ENCODE results near the gene SYNJ1. TPM values are rescaled to one million over a fixed set of nuclear protein-coding genes. Genes with fewer than 3 reads are reported as not detected.
"Not testable (repeated sequence)": the region's sequence is repeated elsewhere in the genome, so short reads cannot be mapped to it uniquely, and the experiment has no call there.

SYNJ1 gene
- total RNA-seq, 1 donor, result 6.2 TPM

DNA sequence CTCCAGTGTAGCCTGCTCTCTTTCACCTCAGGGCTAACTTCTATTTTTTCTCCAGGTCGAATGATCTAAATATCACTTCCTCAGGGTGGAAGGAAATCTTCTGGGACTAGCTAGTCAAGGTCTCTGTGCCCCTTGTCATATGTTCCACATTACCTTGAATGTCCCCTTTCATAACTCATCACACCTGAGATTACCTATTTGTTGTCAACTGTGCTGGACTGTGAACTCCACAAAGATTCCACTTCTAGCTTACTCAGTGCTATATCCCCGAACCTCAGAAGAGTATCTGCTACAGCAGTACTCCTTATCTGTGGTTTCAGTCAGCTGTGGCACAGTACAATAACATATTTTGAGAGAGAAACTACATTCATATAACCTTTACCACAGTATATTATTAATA lies 14.6 kb upstream of the SYNJ1 start:
- Histone ChIP-seq H3K36me3 (ENCODE audit: insufficient read depth, low read length) (peaks cover 73% of the 10 kb centered on the region), H4K20me1 (ENCODE audit: insufficient read depth, low read length) (peaks cover 4% of the 10 kb centered on the region), H3K9me3 (ENCODE audit: low read depth, low read length) (no peaks in the 10 kb centered on the region), H3K4me3 (ENCODE audit: insufficient read depth, low read length) (no peak overlapping the region), H3K27me3 (ENCODE audit: insufficient read depth, low read length) (no peaks in the 10 kb centered on the region), H3K27ac (ENCODE audit: low read depth, low read length) (no peak overlapping the region), H2AFZ (ENCODE audit: low read length) (no peak overlapping the region), H3K79me2 (ENCODE audit: insufficient read depth, low read length) (peaks cover 12% of the 10 kb centered on the region), H3K4me1 (ENCODE audit: insufficient read depth, low read length) (no peaks in the 10 kb centered on the region), H3K4me2 (ENCODE audit: insufficient read depth, low read length) (no peak overlapping the region)
- no peak for DNase-seq (ENCODE audit: insufficient read length, low spot score, missing footprints)
- TF ChIP-seq, protein P1, sequence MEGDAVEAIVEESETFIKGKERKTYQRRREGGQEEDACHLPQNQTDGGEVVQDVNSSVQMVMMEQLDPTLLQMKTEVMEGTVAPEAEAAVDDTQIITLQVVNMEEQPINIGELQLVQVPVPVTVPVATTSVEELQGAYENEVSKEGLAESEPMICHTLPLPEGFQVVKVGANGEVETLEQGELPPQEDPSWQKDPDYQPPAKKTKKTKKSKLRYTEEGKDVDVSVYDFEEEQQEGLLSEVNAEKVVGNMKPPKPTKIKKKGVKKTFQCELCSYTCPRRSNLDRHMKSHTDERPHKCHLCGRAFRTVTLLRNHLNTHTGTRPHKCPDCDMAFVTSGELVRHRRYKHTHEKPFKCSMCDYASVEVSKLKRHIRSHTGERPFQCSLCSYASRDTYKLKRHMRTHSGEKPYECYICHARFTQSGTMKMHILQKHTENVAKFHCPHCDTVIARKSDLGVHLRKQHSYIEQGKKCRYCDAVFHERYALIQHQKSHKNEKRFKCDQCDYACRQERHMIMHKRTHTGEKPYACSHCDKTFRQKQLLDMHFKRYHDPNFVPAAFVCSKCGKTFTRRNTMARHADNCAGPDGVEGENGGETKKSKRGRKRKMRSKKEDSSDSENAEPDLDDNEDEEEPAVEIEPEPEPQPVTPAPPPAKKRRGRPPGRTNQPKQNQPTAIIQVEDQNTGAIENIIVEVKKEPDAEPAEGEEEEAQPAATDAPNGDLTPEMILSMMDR (IDR thresholded peaks at IDR 0.05; ENCODE audit: extremely low read depth, low read depth, low read length), result no peak

GRCh38 chr21:32741336-32741735 lies 13.5 kb upstream of the SYNJ1 start:
- Histone ChIP-seq H3K27ac (ENCODE audit: low read depth, low read length) (no peak overlapping the region), H3K36me3 (ENCODE audit: insufficient read depth, low read length) (peaks cover 78% of the 10 kb centered on the region), H2AFZ (ENCODE audit: low read length) (no peak overlapping the region), H4K20me1 (ENCODE audit: insufficient read depth, low read length) (peaks cover 1% of the 10 kb centered on the region), H3K27me3 (ENCODE audit: insufficient read depth, low read length) (no peaks in the 10 kb centered on the region), H3K4me1 (ENCODE audit: insufficient read depth, low read length) (no peaks in the 10 kb centered on the region), H3K4me3 (ENCODE audit: insufficient read depth, low read length) (no peak overlapping the region), H3K9me3 (ENCODE audit: low read depth, low read length) (no peaks in the 10 kb centered on the region), H3K79me2 (ENCODE audit: insufficient read depth, low read length) (peaks cover 3% of the 10 kb centered on the region), H3K4me2 (ENCODE audit: insufficient read depth, low read length) (no peak overlapping the region)
- TF ChIP-seq, protein P1 (IDR thresholded peaks at IDR 0.05; ENCODE audit: extremely low read depth, low read depth, low read length), result no peak
- DNase-seq (ENCODE audit: insufficient read length, low spot score, missing footprints), result no peak

DNA sequence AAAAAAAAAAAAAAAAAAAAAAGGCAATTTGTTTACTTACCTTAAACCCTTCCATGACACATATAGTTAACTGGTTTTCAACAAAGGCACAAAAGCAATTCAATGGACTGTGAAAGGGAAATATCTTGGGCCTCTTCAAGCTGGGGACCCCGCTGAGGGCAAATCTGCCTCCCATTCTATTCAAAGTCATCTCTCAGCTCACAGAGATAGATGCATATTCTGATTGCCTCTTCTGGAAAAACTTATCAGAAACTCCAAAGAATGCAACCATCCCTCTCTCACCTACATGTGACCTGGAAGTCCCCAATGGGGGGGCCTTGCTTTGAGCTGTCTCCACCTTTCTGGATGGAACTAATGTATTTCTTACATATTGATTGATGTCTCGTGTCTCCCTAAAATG lies 12.1 kb upstream of the SYNJ1 start:
- DNase-seq (ENCODE audit: insufficient read length, low spot score, missing footprints), result no peak
- H3K36me3 ChIP-seq (ENCODE audit: insufficient read depth, low read length), result peaks cover 72% of the 10 kb centered on the region
- H3K27ac ChIP-seq (ENCODE audit: low read depth, low read length), result no peak overlapping the region
- H3K4me3 ChIP-seq (ENCODE audit: insufficient read depth, low read length), result no peak overlapping the region
- H2AFZ ChIP-seq (ENCODE audit: low read length), result no peak overlapping the region
- no peaks in the 10 kb centered on the region for H3K27me3 ChIP-seq (ENCODE audit: insufficient read depth, low read length)
- no peaks in the 10 kb centered on the region for H4K20me1 ChIP-seq (ENCODE audit: insufficient read depth, low read length)
- TF ChIP-seq, protein P1 (IDR thresholded peaks at IDR 0.05; ENCODE audit: extremely low read depth, low read depth, low read length), result no peak
- no peaks in the 10 kb centered on the region for H3K4me1 ChIP-seq (ENCODE audit: insufficient read depth, low read length)
- peaks cover 2% of the 10 kb centered on the region for H3K79me2 ChIP-seq (ENCODE audit: insufficient read depth, low read length)
- no peak overlapping the region for H3K4me2 ChIP-seq (ENCODE audit: insufficient read depth, low read length)
- no peaks in the 10 kb centered on the region for H3K9me3 ChIP-seq (ENCODE audit: low read depth, low read length)

DNA sequence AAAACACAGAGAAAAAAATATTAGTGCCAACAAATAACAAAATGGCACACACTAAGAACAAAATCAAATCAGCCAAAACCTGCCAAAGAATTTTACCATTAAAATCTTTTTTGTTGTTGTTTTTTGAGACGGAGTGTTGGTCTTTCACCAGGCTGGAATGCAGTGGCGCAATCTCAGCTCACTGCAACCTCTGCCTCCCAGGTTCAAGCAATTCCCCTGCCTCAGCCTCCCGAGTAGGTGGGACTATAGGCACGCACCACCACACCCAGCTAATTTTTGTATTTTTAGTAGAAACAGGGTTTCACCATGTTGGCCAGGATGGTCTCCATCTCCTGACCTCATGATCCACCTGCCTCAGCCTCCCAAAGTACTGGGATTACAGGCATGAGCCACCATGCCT lies 8.3 kb upstream of the SYNJ1 start:
- H3K27ac ChIP-seq (ENCODE audit: low read depth, low read length); H2AFZ ChIP-seq (ENCODE audit: low read length); H3K79me2 ChIP-seq (ENCODE audit: insufficient read depth, low read length); DNase-seq (ENCODE audit: insufficient read length, low spot score, missing footprints); H3K4me3 ChIP-seq (ENCODE audit: insufficient read depth, low read length); H3K4me1 ChIP-seq (ENCODE audit: insufficient read depth, low read length); H3K4me2 ChIP-seq (ENCODE audit: insufficient read depth, low read length); H3K9me3 ChIP-seq (ENCODE audit: low read depth, low read length); H3K27me3 ChIP-seq (ENCODE audit: insufficient read depth, low read length); H4K20me1 ChIP-seq (ENCODE audit: insufficient read depth, low read length): not testable (repeated sequence)
- peaks cover 52% of the 10 kb centered on the region for H3K36me3 ChIP-seq (ENCODE audit: insufficient read depth, low read length)

All from osteoblast (primary cell).